Esophagus muscularis mucosa (tissue), 4 donors: ENCODE measurements around the gene COG5.

Source experiments
- CTCF ChIP-seq, 3 experiments: fragments of 200-600 bp in 2 of 3; fragments of 450-650 bp in 1 of 3; sonication (generic) in 2 of 3; IDR thresholded peaks; one replicate each; pipeline ENCODE4 v1.5.1; 2017 to 2019; ENCODE audit warnings: antibody characterized with exemption in 3 of 3, mild to moderate bottlenecking in 2 of 3, moderate library complexity in 1 of 3
- EP300 ChIP-seq: sonication (generic); formaldehyde crosslinking; IDR thresholded peaks from one replicate; pipeline ENCODE4 v1.6.1; 2017; ENCODE audit warnings: antibody characterized with exemption
- POLR2A ChIP-seq: fragments of 450-650 bp; IDR thresholded peaks from one replicate; pipeline ENCODE4 v1.6.1; 2017; ENCODE audit warnings: antibody characterized with exemption, moderate library complexity, mild to moderate bottlenecking, low read depth
- POLR2AphosphoS5 ChIP-seq, 2 donors: sonication (generic); formaldehyde crosslinking; IDR thresholded peaks; one replicate each; pipeline ENCODE4 v1.6.1; 2017; ENCODE audit warnings: antibody characterized with exemption in 2 of 2

GRCh38 chr7:107206136-107206535, 357.6 kb downstream of the COG5 start:
- TF ChIP-seq EP300 (no peak), CTCF (IDR thresholded peaks at IDR 0.05) (no peak), POLR2A (no peak), POLR2AphosphoS5 (IDR thresholded peaks at IDR 0.05) (no peak)
